H1 (cell line): ENCODE results near the gene PRSS8.
"Not testable (repeated sequence)": the region's sequence is repeated elsewhere in the genome, so short reads cannot be mapped to it uniquely, and the experiment has no call there.

Source experiments
- ASH2L ChIP-seq: fragments of 200-600, 300-600 bp; sonication (generic); IDR thresholded peaks from one replicate; pipeline ENCODE4 v1.7.1; 2017; ENCODE audit warnings: low read length
- ATF2 ChIP-seq: IDR thresholded peaks from 2 replicates; pipeline ENCODE4 v1.6.1; 2012; ENCODE audit warnings: low read length, inconsistent platforms
- BRCA1 ChIP-seq: IDR thresholded peaks from 2 replicates; pipeline ENCODE4 v1.6.1; 2012; ENCODE audit warnings: low read depth, low read length, improper control_type of control experiment
- CEBPB ChIP-seq: IDR thresholded peaks from 2 replicates; pipeline ENCODE4 v1.6.1; 2012; ENCODE audit warnings: low read depth, low read length
- CTCF ChIP-seq, 3 experiments: IDR thresholded peaks; 1 replicate in 2 of 3; 2 replicates in 1 of 3; pipeline versions ENCODE4 v1.5.1 to v1.6.1; 2011; ENCODE audit warnings: low read length in 3 of 3, mild to moderate bottlenecking in 3 of 3, inconsistent platforms in 2 of 3, low read depth in 1 of 3, moderate library complexity in 1 of 3; ENCODE audit not compliant: insufficient read depth in 1 of 3; ENCODE audit errors: control extremely low read depth in 1 of 3
- EGR1 ChIP-seq: IDR thresholded peaks from 2 replicates; pipeline ENCODE4 v1.6.1; 2011; ENCODE audit warnings: low read depth, low read length, borderline replicate concordance
- EZH2 ChIP-seq: fragments of 200-600 bp; sonication (generic); IDR thresholded peaks from 2 replicates; pipeline ENCODE4 v1.7.1; 2012; ENCODE audit warnings: low read depth, mild to moderate bottlenecking, moderate library complexity, low read length, inconsistent platforms; ENCODE audit not compliant: severe bottlenecking
- GABPA ChIP-seq: IDR thresholded peaks from 2 replicates; pipeline ENCODE4 v1.6.1; 2011; ENCODE audit warnings: mild to moderate bottlenecking, low read length, moderate library complexity, borderline replicate concordance; ENCODE audit not compliant: insufficient read depth
- HDAC2 ChIP-seq, 2 experiments: fragments of 300-600 bp in 1 of 2; sonication (generic) in 1 of 2; IDR thresholded peaks; 2 replicates each; pipeline ENCODE4 v1.6.1; 2011 to 2012; ENCODE audit warnings: low read depth in 2 of 2, low read length in 2 of 2, mild to moderate bottlenecking in 2 of 2, moderate library complexity in 2 of 2, borderline replicate concordance in 1 of 2, inconsistent platforms in 1 of 2
- MAX ChIP-seq: IDR thresholded peaks from 2 replicates; pipeline ENCODE4 v1.6.1; 2012; ENCODE audit warnings: inconsistent platforms
- PHF8 ChIP-seq: fragments of 200-600 bp; sonication (generic); conservative IDR thresholded peaks from 2 replicates; pipeline ENCODE4 v1.7.1; 2012; ENCODE audit warnings: low read depth, mild to moderate bottlenecking, inconsistent platforms, low read length, moderate library complexity
- POLR2A ChIP-seq, 2 experiments: IDR thresholded peaks; 1 replicate in 1 of 2; 2 replicates in 1 of 2; pipeline ENCODE4 v1.6.1; 2011; ENCODE audit warnings: low read depth in 2 of 2, low read length in 2 of 2, mild to moderate bottlenecking in 2 of 2; ENCODE audit errors: control extremely low read depth in 1 of 2
- TEAD4 ChIP-seq: IDR thresholded peaks from 2 replicates; pipeline ENCODE4 v1.6.1; 2012; ENCODE audit warnings: low read depth, low read length, inconsistent platforms, mixed read lengths

GRCh38 chr16:31100876-31101641, 34.5 kb downstream of the PRSS8 start:
- TF ChIP-seq ASH2L; CTCF (IDR thresholded peaks at IDR 0.05; ENCODE audit: control extremely low read depth in 1 of 3, insufficient read depth in 1 of 3, low read depth in 1 of 3, low read length in 3 of 3); ATF2; POLR2A (IDR thresholded peaks at IDR 0.05; ENCODE audit: control extremely low read depth in 1 of 2, low read depth in 2 of 2, low read length in 2 of 2); HDAC2 (IDR thresholded peaks at IDR 0.05; ENCODE audit: borderline replicate concordance in 1 of 2, low read depth in 2 of 2, low read length in 2 of 2); EGR1; EZH2; CEBPB; TEAD4; MAX; PHF8; BRCA1; GABPA: not testable (repeated sequence)
